HG03025 (cell line): ENCODE measurements around the gene SH3PXD2A.
"Not testable (repeated sequence)": the region's sequence is repeated elsewhere in the genome, so short reads cannot be mapped to it uniquely, and the experiment has no call there.

Experiments
- ATAC-seq: cut with Tn5 transposase; IDR thresholded peaks from one replicate; pipeline ENCODE4 v1.9.1; 2021; ENCODE audit warnings: mild to moderate bottlenecking, moderate library complexity; ENCODE audit not compliant: unreplicated experiment, low FRiP score

The SH3PXD2A gene

GRCh38 chr10:103818105-103818504, 37.3 kb downstream of the SH3PXD2A start:
- ATAC-seq, result no peak

- no peak for ATAC-seq
Measured at GRCh38 chr10:103816431-103816830, 38.9 kb downstream of the SH3PXD2A start.

- no peak for ATAC-seq
Measured at GRCh38 chr10:103814626-103815370, 40.6 kb downstream of the SH3PXD2A start.

GRCh38 chr10:103814105-103814504, 41.3 kb downstream of the SH3PXD2A start:
- no peak for ATAC-seq

- ATAC-seq, result not testable (repeated sequence)
Measured at GRCh38 chr10:103813312-103813711, 42.1 kb downstream of the SH3PXD2A start.

- no peak for ATAC-seq
Measured at GRCh38 chr10:103812432-103812831, 42.9 kb downstream of the SH3PXD2A start.

GRCh38 chr10:103812004-103812403, 43.4 kb downstream of the SH3PXD2A start:
- no peak for ATAC-seq

GRCh38 chr10:103811463-103811862, 43.9 kb downstream of the SH3PXD2A start:
- ATAC-seq, result no peak

GRCh38 chr10:103808780-103809179, 46.6 kb downstream of the SH3PXD2A start:
- no peak for ATAC-seq

- ATAC-seq, result no peak
Measured at GRCh38 chr10:103807996-103808395, 47.4 kb downstream of the SH3PXD2A start.

GRCh38 chr10:103806395-103807187, 48.8 kb downstream of the SH3PXD2A start:
- ATAC-seq, result no peak

- ATAC-seq, result no peak
Measured at GRCh38 chr10:103805781-103806180, 49.6 kb downstream of the SH3PXD2A start.

- ATAC-seq, result no peak
Measured at GRCh38 chr10:103804871-103805270, 50.5 kb downstream of the SH3PXD2A start.

- ATAC-seq, result no peak
Measured at GRCh38 chr10:103803941-103804340, 51.4 kb downstream of the SH3PXD2A start.

- no peak for ATAC-seq
Measured at GRCh38 chr10:103802637-103803353, 52.6 kb downstream of the SH3PXD2A start.

- no peak for ATAC-seq
Measured at GRCh38 chr10:103802081-103802480, 53.3 kb downstream of the SH3PXD2A start.

GRCh38 chr10:103800789-103801540, 54.4 kb downstream of the SH3PXD2A start:
- no peak for ATAC-seq

- ATAC-seq, result no peak
Measured at GRCh38 chr10:103800089-103800488, 55.3 kb downstream of the SH3PXD2A start.

- ATAC-seq, result no peak
Measured at GRCh38 chr10:103799341-103799740, 56.0 kb downstream of the SH3PXD2A start.

GRCh38 chr10:103798511-103798910, 56.9 kb downstream of the SH3PXD2A start:
- no peak for ATAC-seq
